ENCODE results near the gene ZBTB38.

The ZBTB38 gene

GRCh38 chr3:141414800-141415462 is 46.6 kb downstream of the ZBTB38 start:
- DNase-seq (ENCODE audit: low read depth) = peak; percentile 85
- no peak for TF ChIP-seq CTCF (conservative IDR thresholded peaks at IDR 0.05; ENCODE audit: control insufficient read depth, insufficient read depth, low read depth, low read length)
- H3K4me3 ChIP-seq (ENCODE audit: control insufficient read depth, low read depth, low read length) = no peak overlapping the region

GRCh38 chr3:141415953-141416352 is 47.6 kb downstream of the ZBTB38 start:
- DNase-seq (ENCODE audit: low read depth) = no peak
- H3K4me3 ChIP-seq (ENCODE audit: control insufficient read depth, low read depth, low read length) = no peak overlapping the region
- TF ChIP-seq CTCF (conservative IDR thresholded peaks at IDR 0.05; ENCODE audit: control insufficient read depth, insufficient read depth, low read depth, low read length) = no peak
